NT2/D1 (cell line): Measurements from ENCODE around the gene UBE2Z.

Experiments used
- SUZ12 ChIP-seq: IDR thresholded peaks from 2 replicates; pipeline ENCODE4 v1.6.1; 2011; ENCODE audit not compliant: insufficient read length, insufficient read depth; ENCODE audit errors: extremely low read depth
- YY1 ChIP-seq: IDR thresholded peaks from 2 replicates; pipeline ENCODE4 v1.6.1; 2011; ENCODE audit not compliant: insufficient read length, insufficient read depth
- ZNF274 ChIP-seq: IDR thresholded peaks from 2 replicates; pipeline ENCODE4 v1.6.1; 2011; ENCODE audit warnings: mild to moderate bottlenecking, low read depth, low read length

DNA sequence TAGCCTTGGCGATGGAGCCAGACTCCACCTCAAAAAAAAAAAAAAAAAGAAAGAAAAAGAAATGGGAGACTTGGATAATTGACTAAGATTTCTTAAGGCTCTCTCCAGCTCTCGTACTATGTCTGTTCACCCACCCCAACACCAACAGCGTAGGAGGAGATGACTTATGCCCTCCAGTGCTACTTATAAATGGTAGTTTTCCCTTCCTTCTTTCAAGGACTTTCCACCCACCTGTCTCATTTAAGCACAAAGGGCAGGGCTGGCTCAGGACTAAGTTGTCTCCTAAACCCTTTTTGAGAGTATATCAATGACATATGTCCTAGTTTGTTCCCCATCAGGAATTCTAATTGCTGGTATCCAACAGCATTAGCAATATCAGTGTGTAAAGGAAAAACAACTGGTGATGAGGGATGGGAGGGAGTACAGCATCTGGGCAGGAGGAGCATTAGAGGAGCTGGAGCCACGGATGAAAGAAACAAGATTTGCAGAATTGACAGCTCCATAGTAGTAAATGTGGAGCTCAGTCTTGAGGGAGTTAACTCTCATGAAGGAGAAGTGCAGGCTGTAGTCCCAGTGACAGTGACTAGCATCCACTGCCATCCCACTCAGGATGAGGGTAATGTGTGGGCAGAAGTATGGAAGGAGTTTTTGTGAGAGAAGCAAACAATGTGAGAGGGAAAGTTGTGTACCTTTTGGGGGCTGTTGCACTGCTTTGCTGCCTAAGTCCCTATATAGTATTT lies 17.2 kb downstream of the UBE2Z start:
- TF ChIP-seq ZNF274 (no peak), YY1 (no peak), SUZ12 (no peak)
